ENCODE data around the gene MYO16.
"Not testable (repeated sequence)": the region's sequence is repeated elsewhere in the genome, so short reads cannot be mapped to it uniquely, and the experiment has no call there.

Gene MYO16

GRCh38 chr13:109092186-109092585 is 462.8 kb downstream of the MYO16 start:
- DNase-seq: not testable (repeated sequence)

- no peak for DNase-seq
Measured at GRCh38 chr13:109093998-109094397, 464.6 kb downstream of the MYO16 start.

GRCh38 chr13:109095126-109095525 is 465.7 kb downstream of the MYO16 start:
- DNase-seq: no peak

- DNase-seq: no peak
Measured at GRCh38 chr13:109096101-109096500, 466.7 kb downstream of the MYO16 start.

- no peak for DNase-seq
Measured at GRCh38 chr13:109100705-109101304, 471.4 kb downstream of the MYO16 start.

- DNase-seq: no peak
Measured at GRCh38 chr13:109101550-109102144, 472.2 kb downstream of the MYO16 start.

GRCh38 chr13:109105899-109106298 is 476.5 kb downstream of the MYO16 start:
- DNase-seq: no peak

GRCh38 chr13:109110159-109110558 is 480.7 kb downstream of the MYO16 start:
- no peak for DNase-seq

- DNase-seq: no peak
Measured at GRCh38 chr13:109111141-109111540, 481.7 kb downstream of the MYO16 start.

- DNase-seq: no peak
Measured at GRCh38 chr13:109113427-109113826, 484.0 kb downstream of the MYO16 start.

- no peak for DNase-seq
Measured at GRCh38 chr13:109114162-109114561, 484.8 kb downstream of the MYO16 start.

- DNase-seq: no peak
Measured at GRCh38 chr13:109114991-109115390, 485.6 kb downstream of the MYO16 start.

GRCh38 chr13:109118521-109118920 is 489.1 kb downstream of the MYO16 start:
- DNase-seq: no peak

- DNase-seq: no peak
Measured at GRCh38 chr13:109119896-109120295, 490.5 kb downstream of the MYO16 start.

GRCh38 chr13:109121826-109122225 is 492.4 kb downstream of the MYO16 start:
- no peak for DNase-seq

- no peak for DNase-seq
Measured at GRCh38 chr13:109123971-109124370, 494.6 kb downstream of the MYO16 start.

GRCh38 chr13:109126178-109126577 is 496.8 kb downstream of the MYO16 start:
- no peak for DNase-seq

- DNase-seq: no peak
Measured at GRCh38 chr13:109126891-109127641, 497.7 kb downstream of the MYO16 start.

- no peak for DNase-seq
Measured at GRCh38 chr13:109128121-109128520, 498.7 kb downstream of the MYO16 start.

GRCh38 chr13:109130093-109130835 is 500.9 kb downstream of the MYO16 start:
- no peak for DNase-seq

- no peak for DNase-seq
Measured at GRCh38 chr13:109131698-109132257, 502.4 kb downstream of the MYO16 start.

- no peak for DNase-seq
Measured at GRCh38 chr13:109135018-109135417, 505.6 kb downstream of the MYO16 start.

GRCh38 chr13:109136873-109137272 is 507.5 kb downstream of the MYO16 start:
- no peak for DNase-seq
